ENCODE data around the gene DTL. TPM values are rescaled to one million over a fixed set of nuclear protein-coding genes. Genes with fewer than 3 reads are reported as not detected.

Gene DTL
- total and polyA plus RNA-seq, 2 of the 13 experiments (the other 11 are each of a cell fraction or from before 2014, with no cell fraction given): 10.4 to 32.8 TPM

DNA sequence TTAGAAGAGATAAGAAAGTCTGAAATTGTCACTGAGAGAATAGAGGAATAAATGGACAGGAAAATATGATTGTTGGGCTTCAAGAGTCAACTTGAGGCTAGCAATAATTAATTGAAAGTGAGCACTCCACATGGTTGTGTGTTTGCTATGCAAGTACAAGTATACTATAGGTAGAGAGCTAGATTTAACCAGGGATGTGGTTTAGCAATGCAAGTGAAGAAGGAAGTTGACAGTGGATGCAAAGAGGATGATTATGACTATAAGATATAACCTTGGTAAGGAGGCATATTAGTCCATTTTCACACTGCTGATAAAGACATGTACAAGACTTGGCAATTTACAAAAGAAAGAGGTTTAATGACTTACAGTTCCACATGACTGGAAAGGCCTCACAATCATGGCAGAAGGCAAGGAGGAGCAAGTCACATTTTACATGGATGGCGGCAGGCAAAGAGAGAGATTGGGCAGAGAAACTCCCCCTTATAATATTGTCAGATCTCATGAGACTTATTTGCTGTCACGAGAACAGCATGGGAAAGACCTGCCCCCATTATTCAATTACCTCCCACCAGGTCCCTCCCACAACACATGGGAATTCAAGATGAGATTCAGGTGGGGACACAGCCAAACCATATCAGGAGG is 47.3 kb downstream of the DTL start:
- no peak overlapping the region for H3K4me2 ChIP-seq (ENCODE audit: low read depth, low read length)
- no peaks in the 10 kb centered on the region for H3K4me1 ChIP-seq (ENCODE audit: insufficient read depth, low read length)
- DNase-seq (ENCODE audit: low spot score) (no peak), ATAC-seq (no peak), FAIRE-seq (no peak)
- peaks cover 5 to 75% of the 10 kb centered on the region in 2 experiments for H3K36me3 ChIP-seq (replicated peaks in 1 of 2; ENCODE audit: control insufficient read depth in 1 of 2, insufficient read depth in 2 of 2, low read length in 2 of 2)
- WGBS (ENCODE audit: low lambda C conversion rate): 95% methylated on average over 2 of the region's 2 CpGs
- H3K9ac ChIP-seq (ENCODE audit: insufficient read depth, low read depth, low read length): no peak overlapping the region
- POLR2A ChIA-PET: no interaction called here
- BruUV-seq (replicated peaks): no TSS peak
- no peak overlapping the region for H3K27ac ChIP-seq (ENCODE audit: extremely low read length, insufficient read depth, low read length)
- H4K20me1 ChIP-seq (ENCODE audit: insufficient read depth, low read length): no peaks in the 10 kb centered on the region
- TF ChIP-seq ZNF207 (IDR thresholded peaks at IDR 0.05; ENCODE audit: borderline replicate concordance) (no peak), BCL6 (CRISPR knock-in tag; IDR thresholded peaks at IDR 0.05) (no peak), PPARG (CRISPR knock-in tag; conservative IDR thresholded peaks at IDR 0.05) (no peak), ZNF253 (CRISPR knock-in tag; IDR thresholded peaks at IDR 0.05; ENCODE audit: borderline replicate concordance) (no peak)
- H3K9me3 ChIP-seq (ENCODE audit: low read length): no peaks in the 10 kb centered on the region
- CTCF ChIA-PET (ENCODE audit: low intra/inter-chr PET ratio, low total read pairs): no interaction called here
- in situ Hi-C loops (cut with HindIII; ENCODE audit: extremely low pct_ligation_motif_present, low pct_unique_long_range_greater_than_20kb) (no loop called here), intact Hi-C loops (cut with micrococcal nuclease; ENCODE audit: unreplicated experiment) (no loop called here)
- no peak overlapping the region for H3K4me3 ChIP-seq (replicated peaks in 1 of 3; ENCODE audit: insufficient read depth in 1 of 3, low read depth in 2 of 3, low read length in 3 of 3)
- H3K79me2 ChIP-seq (ENCODE audit: insufficient read depth, low read length): no peaks in the 10 kb centered on the region
- H2AFZ ChIP-seq (ENCODE audit: low read length): no peak overlapping the region
- no peaks in the 10 kb centered on the region for H3K27me3 ChIP-seq (ENCODE audit: control insufficient read depth in 1 of 2, insufficient read depth in 2 of 2, low read length in 2 of 2)

GRCh38 chr1:212089560-212090163 is 54.1 kb downstream of the DTL start:
- ATAC-seq: no peak
- Histone ChIP-seq H2AFZ (ENCODE audit: low read length) (no peak overlapping the region), H3K36me3 (replicated peaks in 1 of 2; ENCODE audit: control insufficient read depth in 1 of 2, insufficient read depth in 2 of 2, low read length in 2 of 2) (peaks cover 3 to 44% of the 10 kb centered on the region in 2 experiments; a peak in 3 of 5 replicates), H3K4me3 (replicated peaks in 1 of 3; ENCODE audit: insufficient read depth in 1 of 3, low read depth in 2 of 3, low read length in 3 of 3) (no peak overlapping the region), H3K9ac (ENCODE audit: insufficient read depth, low read depth, low read length) (no peak overlapping the region), H3K4me2 (ENCODE audit: low read depth, low read length) (no peak overlapping the region), H3K9me3 (ENCODE audit: low read length) (no peaks in the 10 kb centered on the region), H3K79me2 (ENCODE audit: insufficient read depth, low read length) (no peaks in the 10 kb centered on the region), H3K27ac (ENCODE audit: extremely low read length, insufficient read depth, low read length) (no peak overlapping the region), H4K20me1 (ENCODE audit: insufficient read depth, low read length) (no peaks in the 10 kb centered on the region), H3K4me1 (ENCODE audit: insufficient read depth, low read length) (no peaks in the 10 kb centered on the region), H3K27me3 (ENCODE audit: control insufficient read depth in 1 of 2, insufficient read depth in 2 of 2, low read length in 2 of 2) (no peaks in the 10 kb centered on the region)
- in situ Hi-C loops (cut with HindIII; ENCODE audit: extremely low pct_ligation_motif_present, low pct_unique_long_range_greater_than_20kb) (no loop called here), intact Hi-C loops (cut with micrococcal nuclease; ENCODE audit: unreplicated experiment) (no loop called here)
- no peak for DNase-seq (ENCODE audit: low spot score)
- no peak for FAIRE-seq
- POLR2A ChIA-PET: no interaction called here
- no TSS peak for BruUV-seq (replicated peaks)
- CTCF ChIA-PET (ENCODE audit: low intra/inter-chr PET ratio, low total read pairs): no interaction called here
- no peak for TF ChIP-seq NR2F6 (IDR thresholded peaks at IDR 0.05)
- no peak for TF ChIP-seq NR2F6 (CRISPR knock-in tag; IDR thresholded peaks at IDR 0.05)
- TF ChIP-seq ZNF34 (CRISPR knock-in tag; IDR thresholded peaks at IDR 0.05; ENCODE audit: borderline replicate concordance): no peak
- TF ChIP-seq CAMTA2 (CRISPR knock-in tag; IDR thresholded peaks at IDR 0.05; ENCODE audit: borderline replicate concordance): no peak
- no peak for TF ChIP-seq ZNF124 (CRISPR knock-in tag; IDR thresholded peaks at IDR 0.05)
- TF ChIP-seq, protein P1, sequence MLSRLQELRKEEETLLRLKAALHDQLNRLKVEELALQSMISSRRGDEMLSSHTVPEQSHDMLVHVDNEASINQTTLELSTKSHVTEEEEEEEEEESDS (CRISPR knock-in tag; IDR thresholded peaks at IDR 0.05; ENCODE audit: borderline replicate concordance): no peak
- TF ChIP-seq NFE2L1 (CRISPR knock-in tag; IDR thresholded peaks at IDR 0.05; ENCODE audit: borderline replicate concordance): no peak
- no peak for TF ChIP-seq ZNF891 (CRISPR knock-in tag; IDR thresholded peaks at IDR 0.05)
- TF ChIP-seq ELF3 (CRISPR knock-in tag; IDR thresholded peaks at IDR 0.05): no peak
- TF ChIP-seq GPN1 (CRISPR knock-in tag; IDR thresholded peaks at IDR 0.05; ENCODE audit: borderline replicate concordance): no peak
- TF ChIP-seq NFRKB (IDR thresholded peaks at IDR 0.05): no peak
- TF ChIP-seq ZNF607 (CRISPR knock-in tag; IDR thresholded peaks at IDR 0.05; ENCODE audit: borderline replicate concordance): no peak
- no peak for TF ChIP-seq CENPX (CRISPR knock-in tag; IDR thresholded peaks at IDR 0.05)
- no peak for TF ChIP-seq MIER3 (CRISPR knock-in tag; IDR thresholded peaks at IDR 0.05; ENCODE audit: borderline replicate concordance)
- WGBS (ENCODE audit: low lambda C conversion rate): 95% methylated on average over 3 of the region's 3 CpGs

Measured in HepG2 (cell line).